ENCODE data around the gene WDR13.

- TF ChIP-seq CTCF (conservative IDR thresholded peaks at IDR 0.05; ENCODE audit: low read length) (no peak), EZH2phosphoT487 (IDR thresholded peaks at IDR 0.05; ENCODE audit: borderline replicate concordance, low read depth, low read length) (no peak)
Measured at GRCh38 chrX:48604701-48605100, 7.4 kb downstream of the WDR13 start.

Measured in OCI-LY7 (cell line).